ENCODE results near the gene SALL3. TPM values are rescaled to one million over a fixed set of nuclear protein-coding genes. Genes with fewer than 3 reads are reported as not detected.

The SALL3 gene
- not detected in 2 replicates for total RNA-seq

DNA sequence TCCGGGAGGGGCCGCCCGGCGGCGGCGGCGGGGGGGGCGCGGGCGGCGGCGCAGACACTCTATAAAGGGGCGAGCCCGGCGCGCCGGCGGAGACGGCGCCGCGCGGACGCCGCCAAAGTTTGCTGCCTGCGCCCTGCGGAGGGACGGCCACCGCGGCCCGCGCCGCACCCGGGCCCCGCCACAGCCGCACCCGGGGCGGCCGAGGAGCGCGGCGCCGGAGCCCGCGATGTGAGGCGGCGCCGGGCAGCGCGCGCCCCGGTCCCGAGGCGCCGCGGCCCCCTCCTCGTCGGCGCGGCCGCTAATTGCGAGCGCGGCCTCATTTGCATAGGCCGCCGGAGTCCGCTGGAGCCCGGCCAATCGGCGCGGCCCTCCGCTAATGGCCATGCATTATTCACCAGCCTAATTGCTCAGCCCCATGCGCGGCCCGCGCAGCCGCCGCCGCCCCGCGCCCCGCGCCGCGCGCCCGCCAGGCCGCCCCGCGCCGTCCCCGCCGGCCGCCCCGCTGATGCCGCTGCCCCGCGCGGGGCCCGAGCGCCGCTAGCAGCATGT lies at the start of gene SALL3:
Gene SALL3, plus strand, starts transcription at position 89 of the 549 bp plus-strand sequence. Its CDS starts 457 bp downstream, at position 546.

Other genes with a start within 250 kb of the SALL3 start
- gene ATP9B, start 89.6 kb downstream of the SALL3 start, total RNA-seq = 6.9 and 10.7 TPM in 2 replicates

Measured in myometrial cell (primary cell).